ENCODE measurements around the gene LRRC18.

DNA sequence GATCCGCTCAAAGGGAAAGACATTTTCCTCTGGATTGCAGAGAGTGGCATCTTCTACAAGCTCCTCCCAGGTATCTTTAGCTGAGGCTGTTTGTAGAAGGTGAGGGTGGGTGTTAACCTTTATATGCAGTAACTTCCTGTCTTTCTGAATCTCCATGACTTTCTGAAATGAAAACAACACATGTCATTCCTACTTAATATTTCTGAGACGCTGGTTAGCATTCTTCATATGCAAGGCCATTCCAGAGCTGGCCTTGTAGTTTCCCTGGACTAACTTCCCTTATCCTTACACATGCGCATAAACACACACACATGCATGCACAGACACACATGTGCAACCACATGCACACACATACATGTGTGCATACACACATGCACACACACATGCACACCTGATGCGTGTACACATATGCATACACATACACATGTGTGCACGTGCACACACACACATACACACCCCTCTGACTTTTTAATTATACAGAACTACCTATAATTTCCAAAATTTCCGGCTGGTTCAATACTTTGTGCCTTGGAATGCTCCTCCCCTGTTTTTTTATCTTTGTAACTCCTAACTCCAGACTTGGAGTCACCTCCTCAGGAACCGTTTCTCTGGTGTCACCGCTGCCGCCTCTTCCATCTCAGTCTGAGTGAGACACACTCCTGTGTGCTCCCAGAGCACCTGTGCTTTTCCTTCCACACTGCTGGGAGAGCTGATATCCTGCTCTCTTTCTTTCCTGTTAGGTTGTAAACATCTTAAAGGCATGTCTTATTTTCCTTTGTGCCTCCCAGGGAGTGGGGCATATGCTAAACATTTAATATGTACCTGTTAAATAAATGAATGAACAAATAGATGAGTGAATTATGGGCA lies 55.2 kb downstream of the LRRC18 start:
- TF ChIP-seq, protein P1, sequence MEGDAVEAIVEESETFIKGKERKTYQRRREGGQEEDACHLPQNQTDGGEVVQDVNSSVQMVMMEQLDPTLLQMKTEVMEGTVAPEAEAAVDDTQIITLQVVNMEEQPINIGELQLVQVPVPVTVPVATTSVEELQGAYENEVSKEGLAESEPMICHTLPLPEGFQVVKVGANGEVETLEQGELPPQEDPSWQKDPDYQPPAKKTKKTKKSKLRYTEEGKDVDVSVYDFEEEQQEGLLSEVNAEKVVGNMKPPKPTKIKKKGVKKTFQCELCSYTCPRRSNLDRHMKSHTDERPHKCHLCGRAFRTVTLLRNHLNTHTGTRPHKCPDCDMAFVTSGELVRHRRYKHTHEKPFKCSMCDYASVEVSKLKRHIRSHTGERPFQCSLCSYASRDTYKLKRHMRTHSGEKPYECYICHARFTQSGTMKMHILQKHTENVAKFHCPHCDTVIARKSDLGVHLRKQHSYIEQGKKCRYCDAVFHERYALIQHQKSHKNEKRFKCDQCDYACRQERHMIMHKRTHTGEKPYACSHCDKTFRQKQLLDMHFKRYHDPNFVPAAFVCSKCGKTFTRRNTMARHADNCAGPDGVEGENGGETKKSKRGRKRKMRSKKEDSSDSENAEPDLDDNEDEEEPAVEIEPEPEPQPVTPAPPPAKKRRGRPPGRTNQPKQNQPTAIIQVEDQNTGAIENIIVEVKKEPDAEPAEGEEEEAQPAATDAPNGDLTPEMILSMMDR (IDR thresholded peaks at IDR 0.05; ENCODE audit: low read depth, low read length, poor library complexity, severe bottlenecking): no peak
- TF ChIP-seq EZH2phosphoT487 (IDR thresholded peaks at IDR 0.05; ENCODE audit: borderline replicate concordance, low read length): no peak

All from DOHH2 (cell line).